HepG2 (cell line): ENCODE measurements around the gene CAPN9. TPM values are rescaled to one million over a fixed set of nuclear protein-coding genes. Genes with fewer than 3 reads are reported as not detected.

ENCODE experiments used
- ASH2L ChIP-seq: fragments of 300-600, 200-600 bp; sonication (generic); IDR thresholded peaks from 2 replicates; pipeline ENCODE4 v1.7.0; 2017; ENCODE audit warnings: low read depth, mild to moderate bottlenecking, moderate library complexity, mixed read lengths, low read length; ENCODE audit not compliant: insufficient read length
- DPF2 ChIP-seq: sonication (generic); formaldehyde crosslinking; IDR thresholded peaks from 2 replicates; pipeline ENCODE4 v1.4.0; 2020; ENCODE audit warnings: mild to moderate bottlenecking, low read depth, missing genetic modification reagents, borderline replicate concordance
- FIP1L1 ChIP-seq: fragments of 200-400 bp; formaldehyde crosslinking; IDR thresholded peaks from 2 replicates; pipeline ENCODE4 v1.6.1; 2018; ENCODE audit warnings: low read depth, mild to moderate bottlenecking, low read length, moderate library complexity, borderline replicate concordance; ENCODE audit not compliant: insufficient read depth
- HIC2 ChIP-seq: sonication (generic); formaldehyde crosslinking; IDR thresholded peaks from 2 replicates; pipeline ENCODE4 v1.9.0; 2022; ENCODE audit warnings: low read depth, missing genetic modification reagents
- NCOA1 ChIP-seq: sonication (generic); formaldehyde crosslinking; IDR thresholded peaks from 2 replicates; pipeline ENCODE4 v1.9.0; 2021; ENCODE audit warnings: missing genetic modification reagents
- PAF1 ChIP-seq: IDR thresholded peaks from 2 replicates; pipeline ENCODE4 v1.6.1; 2016; ENCODE audit warnings: missing genetic modification reagents, missing compliant biosample characterization
- RBFOX2 ChIP-seq: fragments of 200-400 bp; formaldehyde crosslinking; IDR thresholded peaks from 2 replicates; pipeline ENCODE4 v1.6.1; 2017; ENCODE audit warnings: low read depth, mild to moderate bottlenecking, low read length
- RFX1 ChIP-seq: fragments of 450-650 bp; IDR thresholded peaks from 2 replicates; pipeline ENCODE4 v1.6.1; 2017
- SMARCE1 ChIP-seq: fragments of 450-650 bp; IDR thresholded peaks from 2 replicates; pipeline ENCODE4 v1.6.1; 2017; ENCODE audit warnings: borderline replicate concordance
- THAP9 ChIP-seq: sonication (generic); formaldehyde crosslinking; IDR thresholded peaks from 2 replicates; pipeline ENCODE4; 2020; ENCODE audit warnings: missing genetic modification reagents, mild to moderate bottlenecking, borderline replicate concordance
- YEATS4 ChIP-seq: sonication (generic); formaldehyde crosslinking; IDR thresholded peaks from 2 replicates; pipeline ENCODE4 v1.4.0; 2020; ENCODE audit warnings: missing genetic modification reagents, borderline replicate concordance
- ZFP82 ChIP-seq: sonication (generic); formaldehyde crosslinking; IDR thresholded peaks from 2 replicates; pipeline ENCODE4 v1.5.1; 2020; ENCODE audit warnings: mild to moderate bottlenecking, missing genetic modification reagents, borderline replicate concordance
- ZNF570 ChIP-seq: sonication (generic); formaldehyde crosslinking; IDR thresholded peaks from 2 replicates; pipeline ENCODE4 v1.4.0; 2020; ENCODE audit warnings: mild to moderate bottlenecking, missing genetic modification reagents, borderline replicate concordance
- ZNF652 ChIP-seq: IDR thresholded peaks from 2 replicates; pipeline ENCODE4 v1.6.1; 2016; ENCODE audit warnings: low read depth, borderline replicate concordance
- ZNF672 ChIP-seq: sonication (generic); formaldehyde crosslinking; IDR thresholded peaks from 2 replicates; pipeline ENCODE4 v1.8.1; 2022; ENCODE audit warnings: missing genetic modification reagents
- ZNF878 ChIP-seq: sonication (generic); formaldehyde crosslinking; IDR thresholded peaks from 2 replicates; pipeline ENCODE4 v1.8.1; 2023; ENCODE audit warnings: mild to moderate bottlenecking, missing genetic modification reagents, moderate library complexity
- ZNF879 ChIP-seq: sonication (generic); formaldehyde crosslinking; IDR thresholded peaks from 2 replicates; pipeline ENCODE4 v1.8.1; 2023; ENCODE audit warnings: missing genetic modification reagents
- polyA plus RNA-seq, 8 experiments: library from polyadenylated mRNA; depleted of rRNA in 3 of 8; stranded (reverse) in 7 of 8; unstranded in 1 of 8; fragments of >200 nt; fragmentation: Illumina TruSeq in 4 of 8; extraction: Trizol in 4 of 8; gene quantifications; 2 replicates each; pipeline versions ENCODE4 v1.2.1 to v1.2.3, GENCODE V29; 2011 to 2016; ENCODE audit warnings: low read depth in 4 of 8, missing spikeins in 1 of 8, mixed read lengths in 1 of 8; ENCODE audit not compliant: insufficient read depth in 1 of 8
- total RNA-seq, 5 experiments: library from RNA; depleted of rRNA; stranded (reverse); fragments of >200 nt; fragmentation: Illumina TruSeq; extraction: Trizol; gene quantifications; 2 replicates each; pipeline ENCODE4 v1.2.3, GENCODE V29; 2016; ENCODE audit warnings: low read depth in 1 of 5
- TF ChIP-seq, protein P1 (sequence below): sonication (generic); formaldehyde crosslinking; IDR thresholded peaks from 2 replicates; pipeline ENCODE4 v1.4.0; 2020; ENCODE audit warnings: missing genetic modification reagents, borderline replicate concordance
- TF ChIP-seq, protein P2 (sequence below), 2 experiments: fragments of 450-650 bp in 1 of 2; sonication (generic) in 1 of 2; formaldehyde crosslinking; IDR thresholded peaks; 2 replicates each; pipeline versions ENCODE4 v1.5.0 to v1.8.0; 2020 to 2022; ENCODE audit warnings: mild to moderate bottlenecking in 1 of 2, missing genetic modification reagents in 1 of 2

The CAPN9 gene
- total and polyA plus RNA-seq, 2 of the 13 experiments (the other 11 are each of a cell fraction or from before 2014, with no cell fraction given) = 0.04 to 0.31 TPM

DNA sequence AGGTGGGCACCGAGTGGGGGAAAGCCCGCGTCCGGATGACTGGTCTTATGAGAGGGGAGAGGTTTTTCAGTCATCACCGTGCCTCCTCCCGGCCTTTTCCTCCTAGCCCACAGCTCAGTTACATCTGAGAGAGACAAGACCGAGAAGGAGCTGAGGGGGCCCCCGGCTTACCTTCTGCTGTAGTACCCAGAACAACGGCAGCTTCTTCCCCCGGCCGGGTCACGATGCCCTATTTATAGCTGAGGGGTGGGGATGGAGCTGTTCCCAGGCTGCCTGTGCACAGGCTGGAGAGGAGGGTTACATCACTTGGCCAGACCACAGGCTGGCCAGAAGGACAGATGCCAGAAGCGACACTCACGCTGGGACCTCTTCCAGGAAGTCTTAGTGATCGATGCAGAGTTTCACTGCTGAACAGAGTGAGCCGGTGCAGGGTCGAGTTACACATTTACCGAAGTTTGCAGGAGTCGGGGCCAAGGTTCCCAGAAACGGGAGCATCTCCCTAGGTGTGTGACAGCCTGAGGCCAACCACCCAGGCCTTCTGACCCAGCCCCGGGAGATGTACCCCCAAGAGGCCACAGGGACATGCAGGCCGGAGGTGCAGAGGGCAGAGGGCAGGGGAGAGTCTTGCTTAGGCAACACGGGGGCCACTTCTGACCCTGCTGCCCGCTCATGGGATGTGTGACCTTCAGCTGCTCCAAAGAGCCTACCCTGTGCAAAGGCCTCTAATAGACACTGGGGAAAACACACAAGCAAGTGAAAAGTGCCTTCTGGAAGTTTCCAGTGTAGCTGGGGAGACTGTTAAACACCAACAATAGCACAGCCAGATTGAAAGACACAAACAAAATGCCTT is 33.0 kb upstream of the CAPN9 start, which contains the start of gene AGT (continued):
- TF ChIP-seq HIC2 (peak; percentile 94), YEATS4 (CRISPR knock-in tag) (peak; percentile 74; the same call in 1 of the 2 replicates), ZNF879 (peak; percentile 89; the same call in 1 of the 2 replicates), RBFOX2 (no peak; the same call in 1 of the 2 replicates), ZFP82 (CRISPR knock-in tag) (peak; percentile 94), FIP1L1 (no peak), ZNF878 (CRISPR knock-in tag) (peak; percentile 90), ASH2L (peak; percentile 90), NCOA1 (CRISPR knock-in tag) (peak; percentile 99), RFX1 (no peak), ZNF672 (CRISPR knock-in tag) (no peak), SMARCE1 (no peak), ZNF652 (CRISPR knock-in tag) (peak; percentile 45; the same call in 1 of the 2 replicates), THAP9 (peak; percentile 80; the same call in 1 of the 2 replicates), DPF2 (peak; percentile 98), PAF1 (no peak), ZNF570 (no peak)
- TF ChIP-seq, protein P1, sequence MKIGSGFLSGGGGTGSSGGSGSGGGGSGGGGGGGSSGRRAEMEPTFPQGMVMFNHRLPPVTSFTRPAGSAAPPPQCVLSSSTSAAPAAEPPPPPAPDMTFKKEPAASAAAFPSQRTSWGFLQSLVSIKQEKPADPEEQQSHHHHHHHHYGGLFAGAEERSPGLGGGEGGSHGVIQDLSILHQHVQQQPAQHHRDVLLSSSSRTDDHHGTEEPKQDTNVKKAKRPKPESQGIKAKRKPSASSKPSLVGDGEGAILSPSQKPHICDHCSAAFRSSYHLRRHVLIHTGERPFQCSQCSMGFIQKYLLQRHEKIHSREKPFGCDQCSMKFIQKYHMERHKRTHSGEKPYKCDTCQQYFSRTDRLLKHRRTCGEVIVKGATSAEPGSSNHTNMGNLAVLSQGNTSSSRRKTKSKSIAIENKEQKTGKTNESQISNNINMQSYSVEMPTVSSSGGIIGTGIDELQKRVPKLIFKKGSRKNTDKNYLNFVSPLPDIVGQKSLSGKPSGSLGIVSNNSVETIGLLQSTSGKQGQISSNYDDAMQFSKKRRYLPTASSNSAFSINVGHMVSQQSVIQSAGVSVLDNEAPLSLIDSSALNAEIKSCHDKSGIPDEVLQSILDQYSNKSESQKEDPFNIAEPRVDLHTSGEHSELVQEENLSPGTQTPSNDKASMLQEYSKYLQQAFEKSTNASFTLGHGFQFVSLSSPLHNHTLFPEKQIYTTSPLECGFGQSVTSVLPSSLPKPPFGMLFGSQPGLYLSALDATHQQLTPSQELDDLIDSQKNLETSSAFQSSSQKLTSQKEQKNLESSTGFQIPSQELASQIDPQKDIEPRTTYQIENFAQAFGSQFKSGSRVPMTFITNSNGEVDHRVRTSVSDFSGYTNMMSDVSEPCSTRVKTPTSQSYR = peak; percentile 79
- TF ChIP-seq, protein P2, sequence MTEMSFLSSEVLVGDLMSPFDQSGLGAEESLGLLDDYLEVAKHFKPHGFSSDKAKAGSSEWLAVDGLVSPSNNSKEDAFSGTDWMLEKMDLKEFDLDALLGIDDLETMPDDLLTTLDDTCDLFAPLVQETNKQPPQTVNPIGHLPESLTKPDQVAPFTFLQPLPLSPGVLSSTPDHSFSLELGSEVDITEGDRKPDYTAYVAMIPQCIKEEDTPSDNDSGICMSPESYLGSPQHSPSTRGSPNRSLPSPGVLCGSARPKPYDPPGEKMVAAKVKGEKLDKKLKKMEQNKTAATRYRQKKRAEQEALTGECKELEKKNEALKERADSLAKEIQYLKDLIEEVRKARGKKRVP (CRISPR knock-in tag; IDR thresholded peaks at IDR 0.05) = peak in 1 of 2 experiments; percentile 94; a peak in 2 of 4 replicates
